Heart left ventricle (tissue), 16 donors: ENCODE results near the gene P2RY12. TPM values are rescaled to one million over a fixed set of nuclear protein-coding genes. Genes with fewer than 3 reads are reported as not detected.
A peak's percentile ranks its signal among the peaks of the same experiment; 100 is the strongest.

Experiments
- ATAC-seq, 4 donors: fragments of 200-7000 bp; cut with Tn5 transposase; one replicate each; pipeline ENCODE4 v1.9.1; 2020 to 2022; ENCODE audit warnings: moderate library complexity in 4 of 4, mild to moderate bottlenecking in 3 of 4, moderate number of reproducible peaks in 1 of 4
- DNase-seq, 5 donors: peaks; one replicate each; pipeline ENCODE4 v3.0.0-alpha.2; 2020
- H3K27ac ChIP-seq, 12 donors: fragments of 200-600 bp; sonication (generic) in 4 of 12; one replicate each; pipeline versions ENCODE4 v1.5.0 to v1.8.0; 2016 to 2022; ENCODE audit warnings: mild to moderate bottlenecking in 2 of 12
- H3K27me3 ChIP-seq, 9 donors: fragments of 200-600 bp; sonication (generic) in 2 of 9; one replicate each; pipeline versions ENCODE4 v1.5.1 to v1.8.0; 2016 to 2022; ENCODE audit warnings: mild to moderate bottlenecking in 3 of 9
- H3K36me3 ChIP-seq, 9 donors: fragments of 200-600 bp; sonication (generic) in 2 of 9; one replicate each; pipeline versions ENCODE4 v1.5.0 to v1.8.0; 2018 to 2022; ENCODE audit warnings: mild to moderate bottlenecking in 2 of 9
- H3K4me1 ChIP-seq, 12 donors: fragments of 200-600 bp; sonication (generic) in 4 of 12; one replicate each; pipeline versions ENCODE4 v1.5.0 to v1.8.0; 2016 to 2022; ENCODE audit warnings: mild to moderate bottlenecking in 3 of 12
- H3K4me3 ChIP-seq, 12 donors: fragments of 200-600 bp; sonication (generic) in 4 of 12; one replicate each; pipeline versions ENCODE4 v1.5.0 to v1.8.0; 2017 to 2022; ENCODE audit warnings: mild to moderate bottlenecking in 9 of 12, moderate library complexity in 4 of 12
- H3K9me3 ChIP-seq, 12 donors: fragments of 200-600 bp; sonication (generic) in 4 of 12; one replicate each; pipeline versions ENCODE4 v1.5.0 to v1.8.0; 2016 to 2022; ENCODE audit warnings: mild to moderate bottlenecking in 1 of 12
- CTCF ChIP-seq, 12 donors: fragments of 200-600 bp; sonication (generic) in 4 of 12; IDR thresholded peaks; one replicate each; pipeline versions ENCODE4 v1.5.0 to v1.8.0; 2018 to 2022; ENCODE audit warnings: antibody characterized with exemption in 12 of 12, mild to moderate bottlenecking in 5 of 12
- POLR2A ChIP-seq, 2 donors: fragments of 450-650 bp; IDR thresholded peaks; one replicate each; pipeline ENCODE4 v1.6.1; 2017; ENCODE audit warnings: antibody characterized with exemption in 2 of 2, mild to moderate bottlenecking in 2 of 2, moderate library complexity in 2 of 2
- WGBS, 4 donors: extraction: QIAGEN DNeasy Blood & Tissue Kit in 2 of 4; methylation state at CpG; one replicate each; pipeline versions ENCODE4 v1.1.5 to v1.1.7; 2013 to 2018; 5-methylcytosine and 5-hydroxymethylcytosine counted together
- intact Hi-C, 10 donors: fragments of 100-400 bp; cut with DNase I; formaldehyde crosslinking; loops; one replicate each; pipeline versions ENCODE4 v1.11.1 to v1.14.2; 2022
- polyA plus RNA-seq, 2 donors: library from polyadenylated mRNA; stranded (reverse); fragments of 200-250 nt; gene quantifications; one replicate each; pipeline ENCODE4 v1.2.3, GENCODE V29; 2013
- total RNA-seq, 9 donors: library from RNA; depleted of rRNA in 2 of 9; stranded (reverse); fragments of >200 nt in 2 of 9; fragmentation: NEBNext Ultra II Directional in 3 of 9; extraction: Animal tissue kit (Norgen Biotek cat#: 25700) in 3 of 9; gene quantifications; one replicate each; pipeline versions ENCODE4 v1.1.0 to v1.2.4, GENCODE V29; 2016 to 2023
- donor health status: ischemic (EF 13 %, LVEDD 7.1; RV severe dilation, severe dysfunction).
- donor health status: healthy with polysubstance abuse.
- donor health status: DM: no; HTN: yes; CAD: no.
- donor health status: DM: no; HTN: no; CAD: no.
- donor health status: ischemic (EF 25% LVEDD 6.9; RV normal size, moderate dysfunction).
- donor health status: ischemic (EF 25% LVEDD 5.7; RV mildly dilated, moderate dysfunction).
- donor health status: healthy.
- donor health status: DM: yes; HTN: yes; CAD: no.
- donor health status: ischemic (EF 35%, LVEDD 5.7; RV mildly dilated, moderate dysfunction).
- donor health status: nonischemic (EF 11% LVEDD 7.7; RV severe dilation, severe dysfunction).
- donor health status: DM: yes; HTN: yes; CAD: no.
- donor health status: PGD.
- donor health status: ischemic (EF 29% LVEDD 5.4; RV normal size, mild dysfunction).
- donor health status: nonischemic (EF 23%, LVEDD 6.1; RV moderate dilation, normal function).

Gene P2RY12
- total and polyA plus RNA-seq, 11 donors, result 0.26 to 3.4 (median 0.56) TPM

GRCh38 chr3:151346292-151346691, 38.3 kb downstream of the P2RY12 start:
- no peaks in the 10 kb centered on the region for H3K9me3 ChIP-seq
- ATAC-seq (peak in 3 of 4 donors; percentile 29 to 52 (median 34)), DNase-seq (no peak)
- peak overlapping the region in 5 of 12 donors; percentile 28 to 87 (median 35) for H3K27ac ChIP-seq
- peaks cover 0 to 47% (median 0%) of the 10 kb centered on the region in 12 donors for H3K4me1 ChIP-seq
- TF ChIP-seq POLR2A (IDR thresholded peaks at IDR 0.05), result no peak
- no peak for TF ChIP-seq CTCF (IDR thresholded peaks at IDR 0.05)
- H3K36me3 ChIP-seq, result no peaks in the 10 kb centered on the region
- H3K27me3 ChIP-seq, result no peaks in the 10 kb centered on the region
- WGBS, 4 donors, result 67 to 74% (median 69%) methylated on average over 3 of the region's 3 CpGs
- intact Hi-C loops, result no loop called here
- H3K4me3 ChIP-seq, result peak overlapping the region in 3 of 12 donors; percentile 13 to 38 (median 24)

- Histone ChIP-seq H3K4me1 (peaks cover 0 to 42% (median 0%) of the 10 kb centered on the region in 12 donors), H3K9me3 (no peaks in the 10 kb centered on the region), H3K27me3 (no peaks in the 10 kb centered on the region), H3K4me3 (peak overlapping the region in 7 of 12 donors; percentile 12 to 38 (median 24)), H3K36me3 (no peaks in the 10 kb centered on the region), H3K27ac (peak overlapping the region in 6 of 12 donors; percentile 17 to 87 (median 34))
- ATAC-seq, result peak in 3 of 4 donors; percentile 39 to 69 (median 59)
- intact Hi-C loops, result no loop called here
- WGBS, 4 donors, result 53 to 78% (median 67%) methylated on average over 2 of the region's 2 CpGs
- TF ChIP-seq POLR2A (IDR thresholded peaks at IDR 0.05), result no peak
- TF ChIP-seq CTCF (IDR thresholded peaks at IDR 0.05), result no peak
- DNase-seq, result no peak
Observed at GRCh38 chr3:151345859-151346258, 38.7 kb downstream of the P2RY12 start.

GRCh38 chr3:151331696-151332095, 52.9 kb downstream of the P2RY12 start:
- Histone ChIP-seq H3K4me3 (no peak overlapping the region), H3K27me3 (no peaks in the 10 kb centered on the region), H3K27ac (peak overlapping the region in 1 of 12 donors; percentile 72), H3K4me1 (peaks cover 0 to 39% (median 0%) of the 10 kb centered on the region in 12 donors), H3K36me3 (no peaks in the 10 kb centered on the region), H3K9me3 (no peaks in the 10 kb centered on the region)
- no peak for ATAC-seq
- DNase-seq, result no peak
- WGBS, 4 donors, result 66 to 77% (median 75%) methylated on average over 2 of the region's 2 CpGs
- intact Hi-C loops, result no loop called here
- TF ChIP-seq CTCF (IDR thresholded peaks at IDR 0.05) (no peak), POLR2A (IDR thresholded peaks at IDR 0.05) (no peak)

- no peak for TF ChIP-seq POLR2A (IDR thresholded peaks at IDR 0.05)
- no peak for TF ChIP-seq CTCF (IDR thresholded peaks at IDR 0.05)
- ATAC-seq (no peak), DNase-seq (no peak)
- intact Hi-C loops, result no loop called here
- peaks cover 0 to 42% (median 0%) of the 10 kb centered on the region in 12 donors for H3K4me1 ChIP-seq
- no peaks in the 10 kb centered on the region for H3K36me3 ChIP-seq
- H3K27ac ChIP-seq, result peak overlapping the region in 1 of 12 donors; percentile 72
- H3K4me3 ChIP-seq, result no peak overlapping the region
- H3K27me3 ChIP-seq, result no peaks in the 10 kb centered on the region
- no peaks in the 10 kb centered on the region for H3K9me3 ChIP-seq
Observed at GRCh38 chr3:151330899-151331298, 53.7 kb downstream of the P2RY12 start.
